Neural crest cell (in vitro differentiated cells): ENCODE results near the gene CGNL1. TPM values are rescaled to one million over a fixed set of nuclear protein-coding genes. Genes with fewer than 3 reads are reported as not detected.

Experiments used
- DNase-seq: peaks from one replicate; pipeline ENCODE4 v3.0.0; 2021; ENCODE audit warnings: low read depth, mixed read lengths, low spot score
- H3K27ac Mint-ChIP-seq: one replicate; pipeline ENCODE4 v1.8.0; 2021; ENCODE audit warnings: mild to moderate bottlenecking, mixed read lengths; ENCODE audit not compliant: unreplicated experiment
- H3K27me3 Mint-ChIP-seq: 2 replicates; pipeline ENCODE4 v1.8.0; 2021; ENCODE audit warnings: low read depth, mild to moderate bottlenecking, mixed read lengths
- H3K36me3 Mint-ChIP-seq: 2 replicates; pipeline ENCODE4 v1.8.0; 2021; ENCODE audit warnings: low read depth, mild to moderate bottlenecking, mixed read lengths
- H3K4me1 Mint-ChIP-seq: 2 replicates; pipeline ENCODE4 v1.8.0; 2021; ENCODE audit warnings: mixed read lengths
- H3K4me3 Mint-ChIP-seq: one replicate; pipeline ENCODE4 v1.8.0; 2021; ENCODE audit warnings: mild to moderate bottlenecking, mixed read lengths
- H3K9me3 Mint-ChIP-seq: 2 replicates; pipeline ENCODE4 v1.8.0; 2021; ENCODE audit warnings: mixed read lengths
- CTCF ChIP-seq: fragments of 200-600 bp; sonication (generic); conservative IDR thresholded peaks from 2 replicates; pipeline ENCODE4 v1.5.0; 2021; ENCODE audit warnings: antibody characterized with exemption, mild to moderate bottlenecking
- total RNA-seq: library from RNA; stranded (reverse); gene quantifications from 2 replicates; pipeline ENCODE4 v1.2.1, GENCODE V29; 2021

Gene CGNL1
- total RNA-seq, 1 donor from 2014 or later: 1.2 TPM

DNA sequence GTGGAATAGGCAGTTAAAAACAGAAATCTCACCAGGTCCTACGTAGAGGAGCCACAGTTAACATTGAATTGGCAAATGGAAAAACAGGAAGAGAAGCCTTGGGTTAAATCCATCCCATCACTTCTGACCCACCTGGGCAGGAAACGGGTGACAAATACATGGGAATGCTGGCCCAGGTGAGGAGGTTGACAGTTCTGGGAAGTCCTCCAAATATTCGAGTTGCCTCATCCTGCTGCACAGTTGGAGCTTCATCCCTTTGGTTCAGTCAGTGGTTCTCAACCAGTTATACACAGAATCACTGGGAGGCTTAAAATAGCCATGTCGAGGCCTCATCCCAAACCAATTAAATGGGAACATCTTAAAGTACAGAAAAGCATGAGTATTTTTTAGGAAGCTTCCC, 220.7 kb downstream of the CGNL1 start:
- no peak for DNase-seq
- Mint-ChIP-seq H3K4me1 (no peaks in the 10 kb centered on the region), H3K36me3 (no peaks in the 10 kb centered on the region), H3K27ac (no peak overlapping the region), H3K9me3 (peaks cover 3% of the 10 kb centered on the region), H3K27me3 (peaks cover 40% of the 10 kb centered on the region), H3K4me3 (no peak overlapping the region)
- TF ChIP-seq CTCF: no peak

DNA sequence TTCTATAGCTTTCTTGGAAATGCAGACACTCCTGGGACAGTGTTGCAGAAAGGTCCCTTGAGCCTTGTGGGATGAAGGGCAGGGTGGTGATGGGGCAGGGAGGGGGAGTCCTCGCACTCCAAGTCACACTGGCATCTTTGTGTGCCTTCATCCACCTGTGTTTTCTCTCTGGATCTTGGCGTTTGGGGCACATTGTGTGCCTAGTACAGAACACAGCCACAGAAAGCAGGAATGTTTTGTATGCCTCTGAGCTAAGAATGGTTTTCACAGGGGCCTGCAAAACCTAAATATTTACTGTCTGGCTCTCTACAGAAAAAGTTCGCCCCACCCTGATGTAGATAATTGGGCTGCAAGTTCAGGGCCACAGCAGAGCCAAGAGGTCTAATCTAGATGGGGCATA, 221.1 kb downstream of the CGNL1 start:
- Mint-ChIP-seq H3K9me3 (peaks cover 3% of the 10 kb centered on the region), H3K27ac (no peak overlapping the region), H3K36me3 (no peaks in the 10 kb centered on the region), H3K4me1 (no peaks in the 10 kb centered on the region), H3K4me3 (no peak overlapping the region), H3K27me3 (peaks cover 36% of the 10 kb centered on the region)
- no peak for TF ChIP-seq CTCF
- no peak for DNase-seq

GRCh38 chr15:57598346-57598745, 222.0 kb downstream of the CGNL1 start:
- H3K4me1 Mint-ChIP-seq: no peaks in the 10 kb centered on the region
- no peak for DNase-seq
- peaks cover 29% of the 10 kb centered on the region for H3K27me3 Mint-ChIP-seq
- TF ChIP-seq CTCF: no peak
- H3K9me3 Mint-ChIP-seq: peaks cover 3% of the 10 kb centered on the region
- no peak overlapping the region for H3K4me3 Mint-ChIP-seq
- H3K36me3 Mint-ChIP-seq: no peaks in the 10 kb centered on the region
- no peak overlapping the region for H3K27ac Mint-ChIP-seq

DNA sequence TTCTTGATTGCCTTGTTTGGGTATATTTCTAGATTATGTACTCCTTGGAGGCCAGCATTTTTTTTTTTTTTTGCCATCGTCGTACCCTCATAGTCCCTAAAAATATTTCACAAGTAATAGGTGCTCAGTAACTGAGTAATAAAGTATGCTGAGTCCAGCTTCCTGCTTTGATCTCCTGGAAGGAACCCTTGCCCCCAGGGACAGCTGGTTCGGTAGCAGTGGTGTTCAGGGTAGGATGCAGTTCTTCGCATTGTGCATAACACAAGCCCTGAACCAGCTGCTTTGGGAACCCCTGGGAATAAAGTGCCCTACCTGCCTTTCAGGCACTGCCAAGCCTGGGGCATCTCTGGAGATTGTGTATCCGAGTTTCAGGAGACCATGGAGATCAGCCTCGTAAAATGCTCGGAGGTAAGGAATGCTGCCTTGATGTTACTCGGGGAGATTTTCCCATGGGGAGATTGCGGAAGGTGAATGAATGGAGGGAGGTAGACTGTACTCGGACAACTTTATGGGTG, 223.0 kb downstream of the CGNL1 start:
- no peak for TF ChIP-seq CTCF
- no peaks in the 10 kb centered on the region for H3K36me3 Mint-ChIP-seq
- no peaks in the 10 kb centered on the region for H3K9me3 Mint-ChIP-seq
- H3K27me3 Mint-ChIP-seq: peaks cover 23% of the 10 kb centered on the region
- no peaks in the 10 kb centered on the region for H3K4me1 Mint-ChIP-seq
- H3K27ac Mint-ChIP-seq: no peak overlapping the region
- no peak for DNase-seq
- H3K4me3 Mint-ChIP-seq: no peak overlapping the region

GRCh38 chr15:57600197-57600596, 223.9 kb downstream of the CGNL1 start:
- no peak for DNase-seq
- H3K36me3 Mint-ChIP-seq: no peaks in the 10 kb centered on the region
- no peaks in the 10 kb centered on the region for H3K4me1 Mint-ChIP-seq
- H3K4me3 Mint-ChIP-seq: no peak overlapping the region
- no peak overlapping the region for H3K27ac Mint-ChIP-seq
- no peaks in the 10 kb centered on the region for H3K9me3 Mint-ChIP-seq
- peaks cover 22% of the 10 kb centered on the region for H3K27me3 Mint-ChIP-seq
- TF ChIP-seq CTCF: no peak

Other genes with a start within 250 kb of the CGNL1 start
- gene MYZAP, start 215.4 kb downstream of the CGNL1 start, total RNA-seq: 0.28 TPM in 1 of 2 replicates, not detected in the other